Testis (tissue), 3 donors: ENCODE results near the gene ERRFI1. TPM values are rescaled to one million over a fixed set of nuclear protein-coding genes. Genes with fewer than 3 reads are reported as not detected.

Experiments
- DNase-seq: peaks from one replicate; pipeline ENCODE4 v3.0.0-alpha.2; 2019
- H3K27ac ChIP-seq, 2 donors: fragments of 200-600 bp; sonication (generic); one replicate each; pipeline ENCODE4 v1.5.1; 2019
- H3K27me3 ChIP-seq: fragments of 200-600 bp; sonication (generic); one replicate; pipeline ENCODE4 v1.5.1; 2019
- H3K36me3 ChIP-seq: fragments of 200-600 bp; sonication (generic); one replicate; pipeline ENCODE4 v1.5.1; 2017; ENCODE audit warnings: low read depth; ENCODE audit errors: missing control alignments
- H3K4me1 ChIP-seq: fragments of 200-600 bp; sonication (generic); one replicate; pipeline ENCODE4 v1.5.1; 2019
- H3K4me3 ChIP-seq, 2 donors: fragments of 200-600 bp; sonication (generic); one replicate each; pipeline ENCODE4 v1.5.1; 2017 to 2019
- H3K9me3 ChIP-seq: fragments of 200-600 bp; sonication (generic); one replicate; pipeline ENCODE4 v1.5.1; 2017
- POLR2A ChIP-seq: fragments of 450-650 bp; IDR thresholded peaks from one replicate; pipeline ENCODE4 v1.6.1; 2017; ENCODE audit warnings: antibody characterized with exemption, mild to moderate bottlenecking, moderate library complexity
- WGBS, 2 donors: methylation state at CpG; one replicate each; pipeline ENCODE4 v1.1.5; 2018; 5-methylcytosine and 5-hydroxymethylcytosine counted together
- intact Hi-C: fragments of 100-400 bp; cut with DNase I; formaldehyde crosslinking; loops from one replicate; pipeline ENCODE4 v1.15.1; 2023; ENCODE audit warnings: low total_unique reads
- polyA plus RNA-seq: library from polyadenylated mRNA; stranded (reverse); fragments of 350-450 nt; fragmentation: Illumina TruSeq; extraction: RNeasy Lipid Tissue Mini Kit (QIAGEN cat#74804); gene quantifications from one replicate; pipeline ENCODE4 v1.2.3, GENCODE V29; 2014; ENCODE audit warnings: low read depth, low replicate concordance; ENCODE audit not compliant: insufficient read depth
- total RNA-seq, 2 donors: library from RNA; depleted of rRNA; stranded (reverse); fragments of >200 nt; gene quantifications; one replicate each; pipeline ENCODE4 v1.2.3, GENCODE V29; 2016
- TF ChIP-seq, protein P1 (sequence below), 3 experiments: fragments of 450-650 bp in 2 of 3; fragments of 200-600 bp in 1 of 3; sonication (generic) in 1 of 3; IDR thresholded peaks; one replicate each; pipeline ENCODE4 v1.5.1; 2016 to 2019; ENCODE audit warnings: antibody characterized with exemption in 3 of 3, mild to moderate bottlenecking in 2 of 3, moderate library complexity in 1 of 3

ERRFI1 gene
- total and polyA plus RNA-seq, 3 donors from 2014 or later = 27.3 to 47.9 (median 43.3) TPM

DNA sequence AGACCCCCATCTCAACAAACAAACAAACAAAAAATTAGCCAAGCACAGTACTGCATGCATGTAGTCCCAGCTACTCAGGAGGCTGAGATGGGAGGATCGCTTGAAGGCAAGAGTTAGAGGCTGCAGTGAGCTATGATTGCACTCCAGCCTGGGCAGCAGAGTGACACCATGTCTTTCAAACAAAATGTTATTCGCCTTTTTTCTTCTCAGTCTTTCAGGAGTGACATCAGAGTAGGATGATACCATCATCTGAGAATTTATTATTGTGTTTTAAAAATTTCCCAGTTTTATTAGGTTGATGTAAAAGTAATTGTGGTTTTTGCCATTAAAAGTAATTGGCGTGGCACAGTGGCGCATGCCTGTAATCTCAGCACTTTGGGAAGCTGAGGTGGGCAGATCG is 53.8 kb downstream of the ERRFI1 start:
- H3K36me3 ChIP-seq = no peaks in the 10 kb centered on the region
- H3K9me3 ChIP-seq = no peaks in the 10 kb centered on the region
- no peaks in the 10 kb centered on the region for H3K27me3 ChIP-seq
- no peak for DNase-seq
- H3K4me1 ChIP-seq = no peaks in the 10 kb centered on the region
- no peak for TF ChIP-seq POLR2A
- TF ChIP-seq, protein P1, sequence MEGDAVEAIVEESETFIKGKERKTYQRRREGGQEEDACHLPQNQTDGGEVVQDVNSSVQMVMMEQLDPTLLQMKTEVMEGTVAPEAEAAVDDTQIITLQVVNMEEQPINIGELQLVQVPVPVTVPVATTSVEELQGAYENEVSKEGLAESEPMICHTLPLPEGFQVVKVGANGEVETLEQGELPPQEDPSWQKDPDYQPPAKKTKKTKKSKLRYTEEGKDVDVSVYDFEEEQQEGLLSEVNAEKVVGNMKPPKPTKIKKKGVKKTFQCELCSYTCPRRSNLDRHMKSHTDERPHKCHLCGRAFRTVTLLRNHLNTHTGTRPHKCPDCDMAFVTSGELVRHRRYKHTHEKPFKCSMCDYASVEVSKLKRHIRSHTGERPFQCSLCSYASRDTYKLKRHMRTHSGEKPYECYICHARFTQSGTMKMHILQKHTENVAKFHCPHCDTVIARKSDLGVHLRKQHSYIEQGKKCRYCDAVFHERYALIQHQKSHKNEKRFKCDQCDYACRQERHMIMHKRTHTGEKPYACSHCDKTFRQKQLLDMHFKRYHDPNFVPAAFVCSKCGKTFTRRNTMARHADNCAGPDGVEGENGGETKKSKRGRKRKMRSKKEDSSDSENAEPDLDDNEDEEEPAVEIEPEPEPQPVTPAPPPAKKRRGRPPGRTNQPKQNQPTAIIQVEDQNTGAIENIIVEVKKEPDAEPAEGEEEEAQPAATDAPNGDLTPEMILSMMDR (IDR thresholded peaks at IDR 0.05) = no peak
- WGBS, 2 donors = 95 to 97% methylated on average over 5 of the region's 5 CpGs
- intact Hi-C loops = no loop called here
- no peak overlapping the region for H3K27ac ChIP-seq
- H3K4me3 ChIP-seq = no peak overlapping the region

DNA sequence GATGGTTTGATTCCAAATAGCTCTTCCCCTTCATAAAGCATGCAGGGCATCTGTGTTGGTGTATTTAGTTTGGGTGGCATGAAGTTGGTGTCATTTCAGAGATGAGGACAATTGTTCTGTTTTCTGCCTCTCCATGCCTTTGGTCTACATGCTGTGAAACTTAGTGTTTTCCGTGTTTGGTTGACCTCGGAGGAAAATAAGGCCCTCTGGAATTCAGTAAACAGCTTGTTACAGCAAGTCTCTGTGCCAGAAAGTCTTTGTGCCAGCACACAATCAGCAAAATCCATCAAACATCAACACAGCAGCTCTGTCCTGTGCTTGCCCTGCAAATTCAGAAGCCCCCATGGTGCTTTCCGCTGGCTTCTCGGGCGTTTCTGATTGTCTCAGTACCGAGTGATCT is 55.1 kb downstream of the ERRFI1 start:
- DNase-seq = no peak
- Histone ChIP-seq H3K27me3 (no peaks in the 10 kb centered on the region), H3K4me1 (no peaks in the 10 kb centered on the region), H3K36me3 (no peaks in the 10 kb centered on the region), H3K27ac (no peak overlapping the region), H3K9me3 (no peaks in the 10 kb centered on the region), H3K4me3 (no peak overlapping the region)
- TF ChIP-seq, protein P1 (IDR thresholded peaks at IDR 0.05) = no peak
- TF ChIP-seq POLR2A = no peak
- 70 to 73% methylated on average over 4 to 6 of the region's 6 CpGs for WGBS, 2 donors
- intact Hi-C loops = no loop called here

DNA sequence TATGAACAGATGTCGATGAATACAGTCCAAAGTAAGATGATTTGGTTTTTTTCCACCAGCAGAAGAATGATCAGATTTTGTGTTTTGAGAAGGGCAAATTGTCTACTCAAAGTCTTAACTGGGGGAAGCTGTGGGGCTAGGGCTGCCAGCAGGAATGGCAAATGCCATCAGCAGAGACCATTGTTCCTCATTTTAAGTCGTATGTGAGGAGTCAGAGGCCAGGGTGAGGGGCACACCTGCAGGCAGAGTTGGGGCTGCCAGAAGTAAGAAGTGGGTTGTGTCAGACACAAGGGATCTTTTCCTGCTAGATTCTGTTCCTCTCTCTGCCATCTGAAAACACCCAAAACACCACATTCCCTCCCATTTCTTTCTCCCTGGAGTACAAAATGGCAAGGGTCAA is 55.9 kb downstream of the ERRFI1 start:
- Histone ChIP-seq H3K4me1 (no peaks in the 10 kb centered on the region), H3K27me3 (no peaks in the 10 kb centered on the region), H3K4me3 (no peak overlapping the region), H3K36me3 (no peaks in the 10 kb centered on the region), H3K9me3 (no peaks in the 10 kb centered on the region), H3K27ac (no peak overlapping the region)
- DNase-seq = no peak
- TF ChIP-seq POLR2A = no peak
- TF ChIP-seq, protein P1 (IDR thresholded peaks at IDR 0.05) = no peak
- intact Hi-C loops = no loop called here
- WGBS, 2 donors = 80 to 83% methylated on average over 2 of the region's 2 CpGs

DNA sequence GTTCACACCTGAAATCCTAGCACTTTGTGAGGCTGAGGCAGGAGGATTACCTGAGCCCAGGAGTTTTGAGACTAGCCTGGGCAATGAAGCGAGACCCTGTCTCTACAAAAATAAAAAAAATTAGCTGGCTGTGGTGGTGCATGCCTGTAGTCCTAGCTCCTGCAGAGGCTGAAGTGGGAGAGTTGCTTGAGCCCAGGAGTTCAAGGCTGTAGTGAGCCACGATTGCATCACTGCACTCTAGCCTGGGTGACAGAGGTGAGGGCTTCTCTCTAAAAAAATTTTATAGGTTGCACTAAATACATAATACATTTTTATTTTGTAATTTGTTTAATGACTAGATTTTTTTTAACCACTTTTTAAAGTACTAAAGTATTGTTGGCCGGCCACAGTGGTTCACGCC is 58.5 kb downstream of the ERRFI1 start:
- intact Hi-C loops = no loop called here
- DNase-seq = no peak
- Histone ChIP-seq H3K9me3 (no peaks in the 10 kb centered on the region), H3K4me1 (peaks cover 4% of the 10 kb centered on the region), H3K4me3 (no peak overlapping the region), H3K27ac (no peak overlapping the region), H3K27me3 (no peaks in the 10 kb centered on the region), H3K36me3 (no peaks in the 10 kb centered on the region)
- 77 to 81% methylated on average over 4 of the region's 4 CpGs for WGBS, 2 donors
- no peak for TF ChIP-seq POLR2A
- TF ChIP-seq, protein P1 (IDR thresholded peaks at IDR 0.05) = no peak

DNA sequence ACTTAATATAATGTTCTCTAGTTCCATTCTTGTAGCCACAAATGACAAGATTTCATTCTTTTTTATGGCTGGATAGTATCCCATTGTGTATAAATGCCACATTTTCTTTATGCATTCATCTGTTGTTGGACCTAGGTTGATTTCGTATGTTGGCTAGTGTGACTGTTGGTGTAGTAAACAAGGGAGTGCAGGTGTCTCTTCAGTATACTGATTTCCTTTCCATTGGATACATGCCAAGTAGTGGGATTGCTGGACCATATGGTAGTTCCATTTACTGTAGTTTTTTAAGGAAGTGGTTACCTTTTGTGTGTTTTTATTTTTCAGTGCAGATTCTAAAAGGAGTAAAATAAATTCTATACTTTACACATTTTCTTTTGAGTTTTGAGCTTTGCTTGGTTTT is 58.9 kb downstream of the ERRFI1 start:
- no peaks in the 10 kb centered on the region for H3K27me3 ChIP-seq
- DNase-seq = no peak
- intact Hi-C loops = no loop called here
- H3K4me3 ChIP-seq = no peak overlapping the region
- H3K36me3 ChIP-seq = no peaks in the 10 kb centered on the region
- H3K4me1 ChIP-seq = peaks cover 8% of the 10 kb centered on the region
- TF ChIP-seq, protein P1 (IDR thresholded peaks at IDR 0.05) = no peak
- no peak for TF ChIP-seq POLR2A
- 68 to 73% methylated on average over 1 of the region's 1 CpG for WGBS, 2 donors
- H3K9me3 ChIP-seq = no peaks in the 10 kb centered on the region
- H3K27ac ChIP-seq = no peak overlapping the region
